CD4-positive, alpha-beta memory T cell (primary cell): ENCODE measurements around the gene ZKSCAN5. TPM values are rescaled to one million over a fixed set of nuclear protein-coding genes. Genes with fewer than 3 reads are reported as not detected.
A peak's percentile ranks its signal among the peaks of the same experiment; 100 is the strongest.

ENCODE experiments used
- CTCF ChIA-PET: fragments of 350-600 bp; sonication (Branson Sonifier 250); formaldehyde crosslinking; loops from one replicate; lab custom pipeline; 2021; ENCODE audit warnings: inconsistent platforms; ENCODE audit not compliant: partially characterized antibody; lab: Charles Lee
- POLR2A ChIA-PET: fragments of 350-600 bp; sonication (Branson Sonifier 250); formaldehyde crosslinking; loops from one replicate; lab custom pipeline; 2021; ENCODE audit not compliant: partially characterized antibody; lab: Charles Lee
- DNase-seq, 5 donors: peaks; one replicate each; pipeline versions ENCODE4 v3.0.0 to v3.0.0-alpha.2; 2020 to 2022; ENCODE audit warnings: mixed read lengths in 1 of 5
- H3K27ac ChIP-seq: one replicate; pipeline ENCODE4 v1.7.0; 2013; ENCODE audit warnings: low read depth, low read length
- H3K27me3 ChIP-seq: 2 replicates; pipeline ENCODE4 v1.7.0; 2013; ENCODE audit warnings: mild to moderate bottlenecking, low read length, moderate library complexity; ENCODE audit not compliant: insufficient read depth
- H3K36me3 ChIP-seq: 2 replicates; pipeline ENCODE4 v1.7.0; 2013; ENCODE audit warnings: mild to moderate bottlenecking, low read length, moderate library complexity; ENCODE audit not compliant: insufficient read depth
- H3K4me1 ChIP-seq: 2 replicates; pipeline ENCODE4 v1.7.0; 2013; ENCODE audit warnings: mild to moderate bottlenecking, low read length, moderate library complexity; ENCODE audit not compliant: insufficient read depth
- H3K4me3 ChIP-seq, 2 donors: one replicate each; pipeline ENCODE4 v1.7.0; 2013; ENCODE audit warnings: low read length in 2 of 2, mild to moderate bottlenecking in 1 of 2
- H3K9me3 ChIP-seq, 2 donors: one replicate each; pipeline ENCODE4 v1.7.0; 2013; ENCODE audit warnings: low read length in 2 of 2, control low read depth in 1 of 2; ENCODE audit not compliant: control insufficient read depth in 1 of 2
- H3K27ac Mint-ChIP-seq, 7 donors: one replicate each; pipeline ENCODE4 v1.8.0; 2020 to 2021; ENCODE audit warnings: mixed read lengths in 7 of 7, mild to moderate bottlenecking in 6 of 7, inconsistent platforms in 3 of 7, moderate library complexity in 3 of 7
- H3K27me3 Mint-ChIP-seq, 2 donors: one replicate each; pipeline ENCODE4 v1.8.0; 2020 to 2021; ENCODE audit warnings: mixed read lengths in 2 of 2
- H3K36me3 Mint-ChIP-seq, 2 donors: one replicate each; pipeline ENCODE4 v1.8.0; 2020 to 2021; ENCODE audit warnings: mixed read lengths in 2 of 2, inconsistent platforms in 1 of 2, mild to moderate bottlenecking in 1 of 2
- H3K4me1 Mint-ChIP-seq, 4 donors: one replicate each; pipeline ENCODE4 v1.8.0; 2020 to 2021; ENCODE audit warnings: mixed read lengths in 4 of 4, mild to moderate bottlenecking in 1 of 4
- H3K4me3 Mint-ChIP-seq, 8 donors: one replicate each; pipeline ENCODE4 v1.8.0; 2020 to 2021; ENCODE audit warnings: mixed read lengths in 8 of 8, mild to moderate bottlenecking in 7 of 8, moderate library complexity in 6 of 8, inconsistent platforms in 3 of 8
- H3K9me3 Mint-ChIP-seq, 8 donors: one replicate each; pipeline ENCODE4 v1.8.0; 2020 to 2021; ENCODE audit warnings: mixed read lengths in 8 of 8, mild to moderate bottlenecking in 5 of 8, inconsistent platforms in 3 of 8, moderate library complexity in 1 of 8
- intact Hi-C: fragments of 100-400 bp; cut with micrococcal nuclease; formaldehyde crosslinking; loops from one replicate; pipeline ENCODE4 v1.15.1; 2023
- polyA plus RNA-seq, 2 donors: library from polyadenylated mRNA; unstranded; fragments of 300-500 nt; fragmentation: Illumina TruSeq; gene quantifications; one replicate each; pipeline ENCODE4 v1.2.3, GENCODE V29; 2021
- total RNA-seq, 2 experiments: library from RNA; stranded (reverse); gene quantifications; one replicate each; pipeline ENCODE4 v1.2.3, GENCODE V29; 2021

ZKSCAN5 gene
- total and polyA plus RNA-seq, 4 experiments from 2014 or later, result 2.5 to 9.3 (median 7.9) TPM

DNA sequence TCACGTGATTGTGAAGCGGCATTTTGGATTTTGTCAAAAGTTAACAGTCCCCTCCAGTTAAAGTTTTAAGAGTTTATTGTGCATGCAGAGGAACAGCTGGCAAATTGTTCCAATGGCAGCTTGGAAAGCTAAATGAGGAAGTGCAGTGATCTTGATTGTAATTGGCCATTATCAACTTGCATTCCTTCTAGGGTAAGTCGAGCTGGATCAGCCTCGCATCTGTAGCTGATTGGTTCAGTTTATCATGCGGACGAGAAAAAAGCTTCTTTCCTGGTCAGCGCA is 31.2 kb upstream of the ZKSCAN5 start:
- Histone ChIP-seq H3K27ac (peak overlapping the region; percentile 80), H3K4me1 (peaks cover 20% of the 10 kb centered on the region), H3K9me3 (no peaks in the 10 kb centered on the region), H3K36me3 (no peaks in the 10 kb centered on the region), H3K27me3 (no peaks in the 10 kb centered on the region), H3K4me3 (peak overlapping the region; percentile 72 to 90)
- ChIA-PET CTCF (interaction anchor here (0.8 to 1.3 kb wide), 2 partner anchors 24 to 26 kb away, joined by 3 to 4 read pairs; partner anchors contain the start of gene ZNF394), POLR2A (interaction anchor here (0.8 to 2.1 kb wide), 7 partner anchors 12 to 108 kb away, joined by 3 to 25 read pairs (median 4); partner anchors contain the start of genes ZKSCAN5 and ZNF394)
- no peaks in the 10 kb centered on the region for H3K27me3 Mint-ChIP-seq
- peaks cover 21 to 54% (median 35%) of the 10 kb centered on the region in 4 donors for H3K4me1 Mint-ChIP-seq
- no peaks in the 10 kb centered on the region for H3K9me3 Mint-ChIP-seq
- intact Hi-C loops, result loop anchor here (2.0 to 5.0 kb wide), 5 partner anchors 34 to 629 kb away; partner anchors contain the start of genes AP4M1, BUD31, CPSF4 and MCM7
- peak overlapping the region; percentile 66 to 96 (median 94) for H3K27ac Mint-ChIP-seq
- H3K36me3 Mint-ChIP-seq, result peaks cover 5 to 9% of the 10 kb centered on the region in 2 donors
- peak in 2 of 5 donors; percentile 10 to 20 for DNase-seq
- H3K4me3 Mint-ChIP-seq, result peak overlapping the region; percentile 92 to 99 (median 96)

DNA sequence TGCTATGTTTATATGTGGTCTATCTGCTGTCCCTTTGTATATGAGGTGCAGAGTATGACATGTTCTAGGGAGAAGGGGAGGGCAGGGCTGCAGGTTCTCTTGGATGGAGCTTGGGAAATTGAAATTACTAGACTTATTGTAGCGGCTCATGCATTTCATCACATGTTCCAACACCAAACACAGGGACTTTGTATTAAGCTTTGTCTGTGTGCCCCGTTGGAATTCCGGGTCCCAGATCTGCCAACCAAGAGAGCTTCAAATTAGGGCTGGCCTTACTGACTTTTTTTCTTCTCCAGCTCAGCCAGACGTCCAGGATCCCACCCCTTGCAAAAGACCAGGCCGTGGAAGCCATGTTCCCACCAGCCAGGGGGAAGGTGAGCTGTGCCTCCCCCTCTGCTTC is 28.4 kb upstream of the ZKSCAN5 start:
- intact Hi-C loops, result no loop called here
- no peaks in the 10 kb centered on the region for H3K27me3 Mint-ChIP-seq
- H3K27ac Mint-ChIP-seq, result peak overlapping the region in 1 of 7 donors; percentile 9
- no peaks in the 10 kb centered on the region for H3K9me3 ChIP-seq
- no peaks in the 10 kb centered on the region for H3K36me3 ChIP-seq
- peaks cover 5 to 20% of the 10 kb centered on the region in 2 donors for H3K36me3 Mint-ChIP-seq
- no peak for DNase-seq
- ChIA-PET POLR2A (interaction anchor here (0.9 to 1.9 kb wide), 4 partner anchors 22 to 101 kb away, joined by 4 to 11 read pairs (median 4); partner anchors contain the start of genes ARPC1B and ZNF394), CTCF (interaction anchor here (1.1 kb wide), 1 partner anchor 22 kb away, joined by 3 read pairs; no protein-coding TSS in a partner anchor)
- H3K4me1 ChIP-seq, result peaks cover 34% of the 10 kb centered on the region
- H3K4me3 ChIP-seq, result no peak overlapping the region
- H3K9me3 Mint-ChIP-seq, result no peaks in the 10 kb centered on the region
- H3K4me1 Mint-ChIP-seq, result peaks cover 28 to 66% (median 46%) of the 10 kb centered on the region in 4 donors
- no peak overlapping the region for H3K27ac ChIP-seq
- H3K4me3 Mint-ChIP-seq, result no peak overlapping the region
- H3K27me3 ChIP-seq, result no peaks in the 10 kb centered on the region

DNA sequence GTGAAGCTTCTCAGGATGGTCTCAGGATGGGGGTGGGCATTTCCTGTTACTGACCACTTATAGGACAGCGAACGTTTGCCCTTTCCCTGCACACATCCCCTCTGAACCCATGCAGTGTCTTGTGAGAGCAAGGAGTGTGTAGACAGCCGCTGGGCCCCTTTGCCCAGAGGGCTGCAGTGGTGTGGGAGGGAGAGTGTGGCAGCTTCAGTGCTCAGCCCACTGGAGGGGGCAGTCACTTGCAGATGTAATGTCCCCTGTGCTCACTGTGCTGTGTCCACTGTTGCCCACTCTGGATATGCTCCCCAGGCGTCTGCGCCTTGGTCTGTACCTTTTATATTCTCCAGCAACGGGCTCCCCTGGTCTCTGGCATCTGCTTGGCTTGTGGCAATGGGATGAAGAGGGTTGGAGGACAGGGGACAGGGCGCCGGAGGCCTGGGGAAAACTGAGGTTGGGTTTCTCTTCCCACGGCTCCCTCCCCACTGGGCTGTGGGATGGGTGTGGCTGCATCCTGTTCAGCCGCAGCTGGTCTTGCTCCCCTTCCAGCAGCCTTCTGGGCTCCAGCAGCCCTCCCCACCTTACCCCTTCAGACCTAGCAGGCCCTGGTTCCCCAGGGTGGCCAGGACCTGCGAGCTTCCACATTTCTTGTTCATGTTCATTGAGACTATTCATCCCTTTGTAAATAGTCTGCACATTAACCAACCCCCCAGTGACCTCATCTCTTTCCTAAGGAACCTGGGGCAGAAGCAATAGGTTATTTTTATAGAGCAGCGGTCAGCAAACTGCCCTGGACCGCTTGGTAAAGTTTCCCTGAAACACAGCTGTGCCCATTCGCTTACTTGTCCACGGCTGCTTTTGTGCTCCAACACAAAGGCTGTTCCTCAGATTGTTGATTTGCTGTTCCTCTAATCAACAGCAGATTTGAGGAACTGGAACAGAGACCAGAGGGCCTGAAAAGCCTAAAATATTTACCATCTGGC is 25.7 kb upstream of the ZKSCAN5 start:
- intact Hi-C loops, result no loop called here
- peaks cover 26% of the 10 kb centered on the region for H3K4me1 ChIP-seq
- CTCF ChIA-PET, result no interaction called here
- H3K36me3 ChIP-seq, result peaks cover under 1% of the 10 kb centered on the region
- H3K4me3 ChIP-seq, result no peak overlapping the region
- peak overlapping the region in 7 of 8 donors; percentile 32 to 75 (median 65) for H3K4me3 Mint-ChIP-seq
- no peaks in the 10 kb centered on the region for H3K9me3 Mint-ChIP-seq
- no peaks in the 10 kb centered on the region for H3K27me3 Mint-ChIP-seq
- peaks cover 7 to 25% of the 10 kb centered on the region in 2 donors for H3K36me3 Mint-ChIP-seq
- H3K27ac Mint-ChIP-seq, result peak overlapping the region; percentile 67 to 86 (median 85)
- H3K27ac ChIP-seq, result peak overlapping the region; percentile 29
- H3K27me3 ChIP-seq, result no peaks in the 10 kb centered on the region
- peaks cover 18 to 48% (median 32%) of the 10 kb centered on the region in 4 donors for H3K4me1 Mint-ChIP-seq
- DNase-seq, result no peak
- no peaks in the 10 kb centered on the region for H3K9me3 ChIP-seq
- POLR2A ChIA-PET, result interaction anchor here (1.3 to 2.0 kb wide), 4 partner anchors 9 to 80 kb away, joined by 3 to 6 read pairs (median 4); partner anchors contain the start of genes ZNF394 and ZNF655

DNA sequence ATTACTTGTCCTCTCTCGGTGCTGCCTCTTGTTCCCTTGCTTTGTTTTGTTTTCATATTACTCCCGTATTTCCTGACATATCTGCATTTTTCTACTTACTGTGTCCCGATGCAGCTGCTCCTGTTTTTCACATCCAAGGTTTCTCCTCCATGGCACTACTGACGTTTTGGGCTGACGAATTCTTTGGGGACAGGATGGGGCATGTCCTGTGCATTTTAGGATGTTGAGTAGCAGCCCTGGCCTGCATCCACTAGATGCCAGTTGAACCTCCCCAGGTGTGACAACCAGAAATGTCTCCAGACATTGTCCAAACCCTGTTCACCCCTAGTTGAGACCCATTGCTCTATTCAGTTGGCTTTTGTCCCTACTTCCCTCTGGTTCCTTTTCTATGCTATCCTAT is 19.4 kb upstream of the ZKSCAN5 start:
- Mint-ChIP-seq H3K27ac (no peak overlapping the region), H3K27me3 (no peaks in the 10 kb centered on the region), H3K9me3 (no peaks in the 10 kb centered on the region)

DNA sequence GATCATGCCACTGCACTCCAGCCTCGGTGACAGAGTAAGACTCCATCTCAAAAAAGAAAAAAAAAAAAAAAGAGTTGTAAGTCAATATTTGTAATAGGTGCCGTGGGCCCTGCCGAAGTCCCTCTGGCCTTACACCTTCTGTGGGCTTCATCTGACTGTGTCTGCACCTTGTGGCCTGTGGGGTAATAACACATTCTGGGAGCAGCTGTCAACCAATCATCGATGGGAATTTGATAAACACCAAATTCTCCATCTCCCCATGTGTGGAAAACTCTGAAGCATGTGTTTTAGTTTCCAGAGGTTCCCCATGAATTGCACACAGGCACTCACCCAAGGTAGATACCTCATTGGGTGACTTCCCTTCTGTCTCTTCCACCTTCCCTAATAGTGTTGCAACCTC is 15.2 kb upstream of the ZKSCAN5 start:
- Mint-ChIP-seq H3K27ac (no peak overlapping the region), H3K4me3 (no peak overlapping the region), H3K9me3 (peaks cover 0 to 15% (median 12%) of the 10 kb centered on the region in 8 donors), H3K36me3 (peaks cover 39 to 46% of the 10 kb centered on the region in 2 donors), H3K4me1 (peaks cover 0 to 9% (median 6%) of the 10 kb centered on the region in 4 donors), H3K27me3 (no peaks in the 10 kb centered on the region)
- H3K9me3 ChIP-seq, result peaks cover 6 to 10% of the 10 kb centered on the region in 2 donors
- no peak for DNase-seq
- H3K4me1 ChIP-seq, result no peaks in the 10 kb centered on the region
- H3K36me3 ChIP-seq, result peaks cover 22% of the 10 kb centered on the region
- H3K4me3 ChIP-seq, result no peak overlapping the region
- H3K27ac ChIP-seq, result no peak overlapping the region
- intact Hi-C loops, result no loop called here
- POLR2A ChIA-PET, result interaction anchor here (1.0 to 1.4 kb wide), 3 partner anchors 11 to 25 kb away, joined by 3 to 5 read pairs (median 3); partner anchors contain the start of gene ZNF394
- CTCF ChIA-PET, result no interaction called here
- H3K27me3 ChIP-seq, result no peaks in the 10 kb centered on the region

More for the DNA sequence above, 19.4 kb upstream of the ZKSCAN5 start:
- Mint-ChIP-seq H3K36me3 (peaks cover 16 to 42% of the 10 kb centered on the region in 2 donors), H3K4me1 (peaks cover 0 to 3% (median under 1%) of the 10 kb centered on the region in 4 donors), H3K4me3 (no peak overlapping the region)
- Histone ChIP-seq H3K36me3 (peaks cover 12% of the 10 kb centered on the region), H3K4me1 (no peaks in the 10 kb centered on the region), H3K27ac (no peak overlapping the region), H3K27me3 (no peaks in the 10 kb centered on the region), H3K9me3 (no peaks in the 10 kb centered on the region), H3K4me3 (no peak overlapping the region)
- ChIA-PET POLR2A (interaction anchor here (1.1 to 1.5 kb wide), 2 partner anchors 12 to 15 kb away, joined by 3 to 5 read pairs; partner anchors contain the start of gene ZNF394), CTCF (no interaction called here)
- intact Hi-C loops, result no loop called here
- no peak for DNase-seq

DNA sequence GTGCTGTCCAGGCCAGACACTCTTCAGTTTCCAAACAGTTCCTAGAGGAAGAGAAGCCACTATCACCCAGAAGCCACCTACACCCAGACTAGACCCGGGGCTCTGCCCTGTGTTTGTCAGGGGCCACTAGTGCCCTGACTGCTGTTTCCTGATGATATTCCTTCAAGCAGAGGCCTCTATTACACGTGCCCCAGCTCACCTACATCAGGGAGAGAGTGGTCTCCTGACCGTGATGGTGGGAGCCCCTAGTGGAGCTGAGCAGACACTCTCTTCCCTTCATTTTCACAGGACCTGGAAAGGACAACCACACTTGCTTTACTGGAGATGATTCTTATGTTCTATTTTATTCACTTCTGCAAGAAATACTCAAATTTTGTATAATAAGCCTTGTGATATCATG is 13.6 kb upstream of the ZKSCAN5 start:
- intact Hi-C loops, result no loop called here
- Mint-ChIP-seq H3K4me1 (peaks cover 0 to 9% (median 6%) of the 10 kb centered on the region in 4 donors), H3K4me3 (no peak overlapping the region), H3K27ac (no peak overlapping the region), H3K36me3 (peaks cover 42 to 44% of the 10 kb centered on the region in 2 donors), H3K9me3 (peaks cover 0 to 20% (median 15%) of the 10 kb centered on the region in 8 donors), H3K27me3 (no peaks in the 10 kb centered on the region)
- POLR2A ChIA-PET, result interaction anchor here (0.6 to 1.5 kb wide), 5 partner anchors 9 to 82 kb away, joined by 3 to 5 read pairs (median 3); partner anchors contain the start of genes BUD31, ZNF394 and ZNF655
- H3K4me3 ChIP-seq, result no peak overlapping the region
- H3K36me3 ChIP-seq, result peaks cover 28% of the 10 kb centered on the region
- H3K9me3 ChIP-seq, result peaks cover 6 to 12% of the 10 kb centered on the region in 2 donors
- no peak for DNase-seq
- CTCF ChIA-PET, result interaction anchor here (0.7 kb wide), 1 partner anchor 10 kb away, joined by 3 read pairs; no protein-coding TSS in a partner anchor
- no peaks in the 10 kb centered on the region for H3K4me1 ChIP-seq
- no peaks in the 10 kb centered on the region for H3K27me3 ChIP-seq
- no peak overlapping the region for H3K27ac ChIP-seq
